ENCODE measurements around the gene IRX6. TPM values are rescaled to one million over a fixed set of nuclear protein-coding genes. Genes with fewer than 3 reads are reported as not detected.

IRX6 gene
- total and polyA plus RNA-seq, 2 donors from 2014 or later, result 0.62 to 1.2 TPM

- H3K4me1 ChIP-seq (ENCODE audit: control insufficient read depth in 2 of 3, insufficient read depth in 2 of 3, low read depth in 1 of 3, low read length in 3 of 3), result peaks cover 0 to 5% (median 0%) of the 10 kb centered on the region in 3 donors
- H3K9me3 ChIP-seq (ENCODE audit: control insufficient read depth in 2 of 3, insufficient read depth in 1 of 3, low read length in 3 of 3), result no peaks in the 10 kb centered on the region
- FAIRE-seq, result no peak
- intact Hi-C loops (cut with DNase I), result no loop called here
- no peaks in the 10 kb centered on the region for H3K36me3 ChIP-seq (ENCODE audit: control insufficient read depth in 2 of 3, insufficient read depth in 3 of 3, low read length in 3 of 3)
- no peak overlapping the region for H3K4me3 ChIP-seq (ENCODE audit: low read length in 3 of 3)
- TF ChIP-seq CTCF (IDR thresholded peaks at IDR 0.05; ENCODE audit: borderline replicate concordance, extremely low read depth, insufficient read depth), result no peak
- DNase-seq, result peak in 1 of 5 donors; percentile 40
- no peak overlapping the region for H3K27ac ChIP-seq (ENCODE audit: low read depth in 2 of 2, low read length in 2 of 2)
- H3K27me3 ChIP-seq (ENCODE audit: control insufficient read depth, insufficient read depth, low read length), result peaks cover 28% of the 10 kb centered on the region
- H3K9ac ChIP-seq (ENCODE audit: low read length in 3 of 3), result no peak overlapping the region
These were observed 4.9 kb downstream of the IRX6 start for GRCh38 chr16:55328611-55329569.

DNA sequence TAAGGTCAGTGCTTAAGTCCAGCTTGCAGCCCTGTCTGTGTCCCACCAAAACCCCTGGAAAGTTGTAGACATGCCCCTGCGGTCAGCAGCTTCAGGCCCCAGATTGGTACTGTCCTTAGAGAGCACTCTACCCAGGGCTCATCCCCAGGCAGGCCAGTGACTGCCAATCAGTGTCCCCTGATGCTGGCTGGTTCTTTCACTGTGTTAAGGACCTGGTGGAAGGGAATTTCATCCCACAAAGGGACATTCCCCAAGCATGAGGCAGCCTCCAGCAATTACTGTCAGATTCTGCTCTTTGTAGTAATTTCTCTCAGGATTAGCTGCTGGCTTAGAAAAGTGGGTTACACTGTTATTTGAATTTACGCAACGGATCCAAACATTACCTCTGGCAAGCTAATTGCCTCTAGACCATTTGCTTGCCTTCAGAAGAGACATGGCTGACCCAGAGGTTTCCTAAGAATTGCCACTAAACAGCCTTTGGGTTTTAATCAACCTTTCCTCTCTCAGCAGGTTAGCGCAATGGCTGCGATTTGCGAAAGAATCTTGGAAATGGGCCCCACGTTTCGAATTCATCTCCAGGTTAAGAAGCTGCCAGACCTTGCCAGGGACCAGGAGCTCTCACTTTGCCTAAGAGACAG is 5.9 kb downstream of the IRX6 start:
- TF ChIP-seq CTCF (IDR thresholded peaks at IDR 0.05; ENCODE audit: borderline replicate concordance, extremely low read depth, insufficient read depth), result no peak
- Histone ChIP-seq H3K9me3 (ENCODE audit: control insufficient read depth in 2 of 3, insufficient read depth in 1 of 3, low read length in 3 of 3) (no peaks in the 10 kb centered on the region), H3K27ac (ENCODE audit: low read depth in 2 of 2, low read length in 2 of 2) (no peak overlapping the region), H3K4me3 (ENCODE audit: low read length in 3 of 3) (no peak overlapping the region), H3K4me1 (ENCODE audit: control insufficient read depth in 2 of 3, insufficient read depth in 2 of 3, low read depth in 1 of 3, low read length in 3 of 3) (peaks cover 0 to 5% (median 0%) of the 10 kb centered on the region in 3 donors), H3K9ac (ENCODE audit: low read length in 3 of 3) (no peak overlapping the region), H3K36me3 (ENCODE audit: control insufficient read depth in 2 of 3, insufficient read depth in 3 of 3, low read length in 3 of 3) (no peaks in the 10 kb centered on the region), H3K27me3 (ENCODE audit: control insufficient read depth, insufficient read depth, low read length) (peaks cover 28% of the 10 kb centered on the region)
- intact Hi-C loops (cut with DNase I), result no loop called here
- DNase-seq (no peak), FAIRE-seq (no peak)

DNA sequence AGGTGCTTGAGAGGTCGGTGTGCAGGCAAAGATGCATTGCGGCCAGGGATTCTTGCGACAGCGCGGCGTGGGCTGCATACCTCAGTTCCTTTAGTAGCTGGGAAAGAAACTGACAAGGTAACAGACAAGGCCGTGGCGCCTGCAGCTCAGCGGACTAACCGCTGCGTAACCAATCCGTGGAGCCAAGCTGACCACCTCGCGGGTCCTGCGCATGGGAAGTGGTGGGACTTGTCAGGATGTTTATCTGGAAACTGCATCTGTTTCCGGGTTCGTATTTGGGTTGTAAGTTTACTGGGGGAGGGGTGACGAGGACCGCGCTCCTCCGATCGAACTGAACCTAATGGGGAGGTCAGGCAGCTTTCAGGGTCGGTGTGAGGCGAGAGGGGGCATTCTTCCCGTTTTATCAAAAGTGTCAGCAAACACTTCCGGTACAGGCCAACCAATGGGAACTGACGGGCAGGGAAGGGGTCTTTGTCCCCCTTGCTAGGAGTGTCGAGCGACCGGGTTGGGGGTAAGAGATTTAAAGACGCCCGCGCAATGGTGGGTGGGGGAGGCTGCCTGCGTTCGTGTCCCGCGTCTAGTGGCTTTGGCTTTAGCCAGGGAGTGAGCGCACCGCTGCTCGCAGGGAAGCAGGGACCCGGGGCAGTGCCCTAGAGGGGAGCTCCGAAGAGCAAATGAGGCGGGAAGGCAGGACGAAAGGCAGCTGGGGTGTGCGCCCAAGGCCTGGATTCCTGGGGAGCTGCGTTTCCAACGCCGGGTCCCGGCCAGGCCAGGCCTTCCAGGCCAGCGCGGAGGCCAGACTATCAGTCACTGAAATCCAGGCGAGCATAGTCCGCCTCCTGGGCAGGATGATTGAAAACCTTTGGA is 7.0 kb downstream of the IRX6 start:
- Histone ChIP-seq H3K4me3 (ENCODE audit: low read length in 3 of 3) (no peak overlapping the region), H3K36me3 (ENCODE audit: control insufficient read depth in 2 of 3, insufficient read depth in 3 of 3, low read length in 3 of 3) (no peaks in the 10 kb centered on the region), H3K9me3 (ENCODE audit: control insufficient read depth in 2 of 3, insufficient read depth in 1 of 3, low read length in 3 of 3) (no peaks in the 10 kb centered on the region), H3K4me1 (ENCODE audit: control insufficient read depth in 2 of 3, insufficient read depth in 2 of 3, low read depth in 1 of 3, low read length in 3 of 3) (peaks cover 0 to 5% (median 0%) of the 10 kb centered on the region in 3 donors), H3K27ac (ENCODE audit: low read depth in 2 of 2, low read length in 2 of 2) (no peak overlapping the region), H3K27me3 (ENCODE audit: control insufficient read depth, insufficient read depth, low read length) (peaks cover 23% of the 10 kb centered on the region), H3K9ac (ENCODE audit: low read length in 3 of 3) (no peak overlapping the region)
- DNase-seq (peak in 3 of 5 donors; percentile 33 to 56 (median 46)), FAIRE-seq (no peak)
- no peak for TF ChIP-seq CTCF (IDR thresholded peaks at IDR 0.05; ENCODE audit: borderline replicate concordance, extremely low read depth, insufficient read depth)
- intact Hi-C loops (cut with DNase I), result no loop called here
